A673 (cell line): ENCODE data around the gene TTC28. TPM values are rescaled to one million over a fixed set of nuclear protein-coding genes. Genes with fewer than 3 reads are reported as not detected.

Source experiments
- BruUV-seq: library from RNA; stranded (reverse); fragments of 400-500 nt; replicated peaks from 2 replicates; lab custom pipeline; 2021; lab: Mats Ljungman, UMichigan
- CTCF ChIA-PET: fragments of 300-600 bp; sonication (Branson Sonifier 250); formaldehyde crosslinking; loops from one replicate; lab custom pipeline; 2022; ENCODE audit warnings: antibody characterized with exemption; lab: Charles Lee
- POLR2A ChIA-PET: fragments of 300-600 bp; sonication (Branson Sonifier 250); formaldehyde crosslinking; loops from one replicate; lab custom pipeline; 2022; ENCODE audit warnings: antibody characterized with exemption; ENCODE audit not compliant: low non-redundant PET; lab: Charles Lee
- DNase-seq: peaks from one replicate; pipeline ENCODE4 v3.0.0-alpha.2; 2015; ENCODE audit warnings: low spot score
- H3K27ac ChIP-seq: fragments of 200-600 bp; sonication (generic); 2 replicates; pipeline ENCODE4 v1.5.1; 2016; ENCODE audit warnings: mixed run types, low read depth, mild to moderate bottlenecking, mixed read lengths, antibody characterized with exemption, low read length; ENCODE audit not compliant: poor library complexity, severe bottlenecking
- H3K27me3 ChIP-seq: fragments of 200-600 bp; sonication (generic); replicated peaks from 2 replicates; pipeline ENCODE4 v1.6.1; 2017; ENCODE audit warnings: mixed run types, low read depth, mild to moderate bottlenecking, mixed read lengths, antibody characterized with exemption, low read length; ENCODE audit not compliant: insufficient read depth, poor library complexity
- H3K36me3 ChIP-seq: fragments of 200-600 bp; sonication (generic); 2 replicates; pipeline ENCODE4 v1.6.1; 2016; ENCODE audit warnings: mixed run types, mild to moderate bottlenecking, mixed read lengths, antibody characterized with exemption, low read length; ENCODE audit not compliant: insufficient read depth, poor library complexity, severe bottlenecking
- H3K4me1 ChIP-seq: fragments of 200-600 bp; sonication (generic); 2 replicates; pipeline ENCODE4 v1.6.1; 2017; ENCODE audit warnings: mixed run types, mild to moderate bottlenecking, mixed read lengths, antibody characterized with exemption, low read length; ENCODE audit not compliant: insufficient read depth, poor library complexity, severe bottlenecking
- H3K4me3 ChIP-seq: fragments of 200-600 bp; sonication (generic); 2 replicates; pipeline ENCODE4 v1.5.1; 2016; ENCODE audit warnings: low read depth, mixed run types, mild to moderate bottlenecking, mixed read lengths, low read length; ENCODE audit not compliant: poor library complexity, severe bottlenecking
- H3K9me3 ChIP-seq: fragments of 200-600 bp; sonication (generic); 2 replicates; pipeline ENCODE4 v1.6.1; 2016; ENCODE audit warnings: mixed run types, low read depth, mild to moderate bottlenecking, mixed read lengths, antibody characterized with exemption, low read length; ENCODE audit not compliant: poor library complexity, severe bottlenecking
- CTCF ChIP-seq: fragments of 300-800, 200-600 bp; sonication (generic); conservative IDR thresholded peaks from 2 replicates; pipeline ENCODE4 v1.5.1; 2017; ENCODE audit warnings: low read depth, mild to moderate bottlenecking, antibody characterized with exemption, low read length, moderate library complexity, mixed read lengths
- EZH2 ChIP-seq: fragments of 200-600 bp; sonication (generic); IDR thresholded peaks from 2 replicates; pipeline ENCODE4 v1.6.1; 2017; ENCODE audit warnings: borderline replicate concordance, low read depth, mild to moderate bottlenecking, mixed read lengths, antibody characterized with exemption, low read length; ENCODE audit not compliant: poor library complexity, severe bottlenecking
- intact Hi-C: fragments of 100-400 bp; cut with micrococcal nuclease; formaldehyde crosslinking; loops from one replicate; pipeline ENCODE4 v1.10.0; 2022; ENCODE audit not compliant: unreplicated experiment
- total RNA-seq: library from RNA; stranded (reverse); gene quantifications from 2 replicates; pipeline ENCODE4 v1.2.3, GENCODE V29; 2021

TTC28 gene
- total RNA-seq, 1 experiment from 2014 or later = 48.7 TPM

GRCh38 chr22:28609921-28610320 is 69.7 kb downstream of the TTC28 start:
- H3K9me3 ChIP-seq = no peaks in the 10 kb centered on the region
- H3K27me3 ChIP-seq = no peaks in the 10 kb centered on the region
- ChIA-PET POLR2A (no interaction called here), CTCF (no interaction called here)
- no peaks in the 10 kb centered on the region for H3K36me3 ChIP-seq
- H3K4me1 ChIP-seq = no peaks in the 10 kb centered on the region
- intact Hi-C loops = no loop called here
- no peak for DNase-seq
- no peak overlapping the region for H3K4me3 ChIP-seq
- BruUV-seq = no TSS peak
- no peak overlapping the region for H3K27ac ChIP-seq
- no peak for TF ChIP-seq CTCF
- no peak for TF ChIP-seq EZH2

GRCh38 chr22:28608546-28608945 is 71.1 kb downstream of the TTC28 start:
- BruUV-seq = no TSS peak
- TF ChIP-seq CTCF (no peak), EZH2 (no peak)
- no peak for DNase-seq
- no peak overlapping the region for H3K27ac ChIP-seq
- no peak overlapping the region for H3K4me3 ChIP-seq
- ChIA-PET POLR2A (no interaction called here), CTCF (no interaction called here)
- H3K36me3 ChIP-seq = no peaks in the 10 kb centered on the region
- no peaks in the 10 kb centered on the region for H3K9me3 ChIP-seq
- H3K27me3 ChIP-seq = no peaks in the 10 kb centered on the region
- intact Hi-C loops = no loop called here
- no peaks in the 10 kb centered on the region for H3K4me1 ChIP-seq

GRCh38 chr22:28607795-28608194 is 71.8 kb downstream of the TTC28 start:
- DNase-seq = no peak
- Histone ChIP-seq H3K4me1 (no peaks in the 10 kb centered on the region), H3K27me3 (no peaks in the 10 kb centered on the region), H3K36me3 (no peaks in the 10 kb centered on the region), H3K27ac (no peak overlapping the region), H3K4me3 (no peak overlapping the region), H3K9me3 (no peaks in the 10 kb centered on the region)
- CTCF ChIA-PET = no interaction called here
- TF ChIP-seq EZH2 = no peak
- no peak for TF ChIP-seq CTCF
- no TSS peak for BruUV-seq
- intact Hi-C loops = no loop called here
- POLR2A ChIA-PET = no interaction called here
